ENCODE results near the gene SHCBP1L.

Gene SHCBP1L

GRCh38 chr1:182952677-182953444, at the start of gene SHCBP1L:
Gene SHCBP1L, minus strand, starts transcription at chr1:182953166. Its CDS starts 33 bp downstream, at chr1:182953133.
- no peak for DNase-seq

GRCh38 chr1:183002267-183002666, 49.3 kb upstream of the SHCBP1L start:
- no peak for DNase-seq

- no peak for DNase-seq
These were observed 47.4 kb upstream of the SHCBP1L start for GRCh38 chr1:183000167-183000962.

- no peak for DNase-seq
These were observed 45.5 kb upstream of the SHCBP1L start for GRCh38 chr1:182998482-182998881.

GRCh38 chr1:182996816-182997215, 43.9 kb upstream of the SHCBP1L start:
- DNase-seq = no peak

- no peak for DNase-seq
These were observed 42.9 kb upstream of the SHCBP1L start for GRCh38 chr1:182995894-182996293.

GRCh38 chr1:182993746-182994145, 40.8 kb upstream of the SHCBP1L start:
- no peak for DNase-seq

GRCh38 chr1:182990413-182991144, 37.6 kb upstream of the SHCBP1L start:
- no peak for DNase-seq

- no peak for DNase-seq
These were observed 32.9 kb upstream of the SHCBP1L start for GRCh38 chr1:182985876-182986275.

- DNase-seq = no peak
These were observed 31.7 kb upstream of the SHCBP1L start for GRCh38 chr1:182984621-182985020.

- DNase-seq = no peak
These were observed 31.2 kb upstream of the SHCBP1L start for GRCh38 chr1:182984138-182984537.

GRCh38 chr1:182978151-182978853, 25.3 kb upstream of the SHCBP1L start:
- no peak for DNase-seq

- no peak for DNase-seq
These were observed 24.5 kb upstream of the SHCBP1L start for GRCh38 chr1:182977480-182977879.

GRCh38 chr1:182974506-182975191, 21.7 kb upstream of the SHCBP1L start:
- no peak for DNase-seq

- DNase-seq = no peak
These were observed 19.9 kb upstream of the SHCBP1L start for GRCh38 chr1:182972829-182973228.

GRCh38 chr1:182972231-182972630, 19.3 kb upstream of the SHCBP1L start:
- DNase-seq = no peak

- no peak for DNase-seq
These were observed 18.3 kb upstream of the SHCBP1L start for GRCh38 chr1:182971219-182971618.

GRCh38 chr1:182968836-182969734, 16.1 kb upstream of the SHCBP1L start:
- no peak for DNase-seq

GRCh38 chr1:182968151-182968741, 15.3 kb upstream of the SHCBP1L start:
- no peak for DNase-seq

- DNase-seq = no peak
These were observed 12.9 kb upstream of the SHCBP1L start for GRCh38 chr1:182965861-182966260.

GRCh38 chr1:182965096-182965495, 12.1 kb upstream of the SHCBP1L start:
- DNase-seq = no peak

All from activated CD8-positive, alpha-beta memory T cell treated with anti-CD3 and anti-CD28 coated beads for 24 hours (primary cell).